GM19193 (cell line): ENCODE data around the gene CYP2C18.

Source experiments
- POLR2A ChIP-seq: IDR thresholded peaks from 4 replicates; pipeline ENCODE4 v1.6.1; 2011; ENCODE audit not compliant: insufficient read depth, insufficient read length; ENCODE audit errors: extremely low read depth

Gene CYP2C18

DNA sequence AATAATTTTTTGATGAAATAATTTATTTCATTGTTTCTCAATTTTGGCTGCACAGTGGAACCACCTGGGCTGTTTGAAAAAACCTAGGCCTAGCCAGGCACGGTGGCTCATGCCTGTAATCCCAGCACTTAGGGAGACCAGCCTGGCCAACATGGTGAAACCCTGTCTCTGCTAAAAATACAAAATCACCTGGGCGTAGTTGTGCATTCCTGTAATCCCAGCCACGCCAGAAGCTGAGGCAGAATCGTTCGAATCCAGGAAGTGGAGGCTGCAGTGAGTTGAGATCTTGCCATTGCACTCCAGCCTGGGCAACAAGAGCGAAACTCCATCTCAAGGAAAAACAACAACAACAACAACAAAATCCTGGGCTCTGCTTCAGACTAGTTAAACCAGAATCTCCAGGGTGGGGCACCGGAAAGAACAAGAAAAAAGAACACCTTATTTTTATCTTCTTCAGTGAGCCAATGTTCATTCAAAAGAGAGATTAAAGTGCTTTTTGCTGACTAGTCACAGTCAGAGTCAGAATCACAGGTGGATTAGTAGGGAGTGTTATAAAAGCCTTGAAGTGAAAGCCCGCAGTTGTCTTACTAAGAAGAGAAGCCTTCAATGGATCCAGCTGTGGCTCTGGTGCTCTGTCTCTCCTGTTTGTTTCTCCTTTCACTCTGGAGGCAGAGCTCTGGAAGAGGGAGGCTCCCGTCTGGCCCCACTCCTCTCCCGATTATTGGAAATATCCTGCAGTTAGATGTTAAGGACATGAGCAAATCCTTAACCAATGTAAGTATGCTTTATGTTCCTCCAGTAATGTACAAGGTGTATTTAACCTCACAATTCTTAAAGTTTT lies at the start of gene CYP2C18:
Gene CYP2C18, plus strand, starts transcription at position 516 of the 841 bp plus-strand sequence. Its CDS starts 91 bp downstream, at position 607.
- TF ChIP-seq POLR2A: no peak

- no peak for TF ChIP-seq POLR2A
Observed at GRCh38 chr10:94639902-94640301, 43.6 kb upstream of the CYP2C18 start.

DNA sequence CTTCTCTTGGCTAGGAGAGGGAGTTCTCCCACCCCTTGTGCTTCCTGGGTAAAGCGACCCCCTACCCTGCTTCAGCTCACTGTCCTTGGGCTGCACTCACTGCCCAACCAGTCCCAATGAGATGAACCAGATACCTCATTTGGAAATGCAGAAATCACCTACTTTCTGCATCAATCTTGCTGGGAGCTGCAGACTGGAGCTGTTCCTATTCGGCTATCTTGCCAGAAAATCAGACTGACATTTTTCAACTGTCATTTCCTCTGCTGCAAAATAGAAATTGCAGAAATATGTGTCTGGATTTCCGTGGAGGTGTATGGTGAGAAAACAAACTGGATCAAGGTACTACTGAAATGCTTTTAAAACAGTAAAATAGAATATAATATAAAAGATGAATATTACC lies 43.0 kb upstream of the CYP2C18 start:
- TF ChIP-seq POLR2A: no peak

GRCh38 chr10:94641480-94641879 lies 42.0 kb upstream of the CYP2C18 start:
- TF ChIP-seq POLR2A: no peak

DNA sequence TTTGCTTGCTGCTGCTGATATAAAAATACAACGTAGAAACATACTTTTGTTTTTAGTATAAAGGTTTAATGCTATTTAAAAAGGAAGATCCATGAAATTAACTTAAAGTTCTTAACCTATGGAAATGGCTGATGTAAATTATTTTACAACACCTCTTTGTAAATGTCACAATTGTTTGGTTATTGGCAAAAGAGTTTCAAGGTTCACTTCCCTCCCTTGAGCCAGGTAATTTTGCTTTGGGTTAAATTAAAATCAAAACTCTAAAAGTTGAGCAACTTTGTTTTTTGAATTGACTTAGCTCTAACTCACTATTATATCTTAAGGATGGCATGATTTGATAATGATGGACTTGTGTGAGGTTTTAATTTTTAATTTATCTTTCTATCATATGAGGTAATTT lies 39.2 kb upstream of the CYP2C18 start:
- TF ChIP-seq POLR2A: no peak

DNA sequence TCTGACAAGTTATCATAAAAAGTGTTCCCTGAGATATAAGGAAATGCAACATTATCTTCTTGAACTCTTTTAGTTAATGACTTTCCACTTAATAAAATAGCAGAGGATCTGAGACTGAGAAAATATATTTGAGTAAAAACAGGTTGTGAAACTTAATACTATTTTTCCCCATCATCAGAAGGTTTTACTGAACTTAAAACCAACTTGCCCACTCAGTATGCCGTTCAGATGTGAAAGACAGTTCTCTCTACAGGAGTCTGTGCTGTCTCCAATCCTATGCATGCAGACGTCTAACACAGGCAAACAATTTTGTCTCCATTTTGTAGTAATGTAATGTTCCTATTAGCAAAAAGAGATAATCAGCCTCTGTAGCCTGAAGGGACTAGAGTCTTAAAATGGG lies 38.2 kb upstream of the CYP2C18 start:
- TF ChIP-seq POLR2A: no peak

- no peak for TF ChIP-seq POLR2A
Observed at GRCh38 chr10:94666391-94667102, 17.0 kb upstream of the CYP2C18 start.

- no peak for TF ChIP-seq POLR2A
Observed at GRCh38 chr10:94673614-94674321, 9.8 kb upstream of the CYP2C18 start.

DNA sequence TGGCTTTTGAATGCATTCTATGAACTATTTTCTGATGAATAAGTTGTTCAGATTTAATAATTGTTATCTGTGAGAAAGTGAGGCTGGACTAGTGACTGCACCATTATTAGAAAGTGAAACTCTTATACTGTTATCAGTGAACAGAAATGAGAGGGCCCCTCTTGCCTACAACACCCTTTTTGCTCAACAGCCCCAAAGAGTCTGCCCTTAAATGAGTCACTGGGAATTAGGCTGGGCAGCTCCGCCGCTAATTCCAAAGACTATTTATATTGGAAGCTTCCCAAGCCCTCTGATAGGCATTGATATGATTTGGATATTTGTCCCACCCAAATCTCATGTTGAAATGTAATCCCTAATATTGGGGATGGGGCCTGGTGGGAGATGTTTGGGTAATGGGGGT lies 7.0 kb upstream of the CYP2C18 start:
- TF ChIP-seq POLR2A: no peak

GRCh38 chr10:94677691-94678090 lies 5.8 kb upstream of the CYP2C18 start:
- no peak for TF ChIP-seq POLR2A

DNA sequence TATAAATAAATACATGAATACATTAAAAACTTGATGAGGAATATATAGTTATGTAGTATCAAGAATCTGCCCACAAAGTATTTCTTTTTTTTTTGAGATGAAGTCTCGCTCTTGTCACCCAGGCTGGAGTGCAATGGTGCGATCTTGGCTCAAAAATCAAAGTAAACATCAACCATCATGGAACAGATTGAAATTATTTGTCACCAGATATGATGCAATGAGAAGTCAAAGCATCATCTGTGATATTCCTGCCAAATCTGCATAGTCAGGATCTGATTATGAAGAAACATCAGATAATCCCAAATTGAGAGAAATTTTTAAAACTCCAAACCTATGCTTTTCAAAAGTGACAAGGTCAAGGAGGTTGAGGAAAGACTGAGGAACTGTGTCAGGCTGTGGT lies 5.1 kb upstream of the CYP2C18 start:
- no peak for TF ChIP-seq POLR2A

DNA sequence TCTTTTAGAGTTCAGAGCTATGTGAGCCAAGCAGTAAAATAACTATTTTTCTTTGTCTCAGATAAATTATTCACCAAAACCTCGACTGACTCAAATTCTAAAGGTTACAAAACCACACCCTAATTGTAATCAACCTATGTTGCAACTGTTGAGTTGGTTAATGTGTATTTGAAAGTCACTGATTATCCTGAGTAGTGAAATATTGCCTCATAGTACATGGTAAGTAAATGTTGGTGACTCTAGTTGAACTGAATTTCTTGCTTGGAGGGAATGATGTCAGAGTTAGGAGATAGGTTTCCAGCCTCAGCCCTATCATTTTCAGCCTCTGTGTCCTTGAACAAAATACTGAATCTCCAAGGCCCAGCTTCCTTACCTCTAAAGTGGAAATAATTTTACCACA lies 3.0 kb upstream of the CYP2C18 start:
- TF ChIP-seq POLR2A: no peak

- no peak for TF ChIP-seq POLR2A
Observed at GRCh38 chr10:94687625-94688248, 4.2 kb downstream of the CYP2C18 start.

DNA sequence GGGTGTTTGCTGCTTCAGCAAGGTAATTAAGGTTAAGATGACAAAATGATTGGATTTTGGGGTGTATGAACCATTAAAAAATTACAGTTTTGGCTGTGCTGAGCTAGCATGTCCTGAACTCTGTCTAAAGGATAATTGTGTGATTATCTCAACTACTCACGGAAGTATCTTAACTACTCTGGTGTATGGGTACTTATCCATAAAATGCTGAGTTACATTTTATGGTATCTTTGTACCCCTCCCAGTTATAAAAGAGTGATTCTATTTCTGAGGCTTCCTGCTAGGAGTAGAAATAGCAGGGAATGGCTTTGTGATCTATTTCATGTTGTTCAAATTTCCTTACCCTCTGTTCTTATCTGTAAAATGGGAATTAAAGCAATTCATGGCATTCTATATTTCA lies 22.6 kb downstream of the CYP2C18 start:
- TF ChIP-seq POLR2A: no peak

- no peak for TF ChIP-seq POLR2A
Observed at GRCh38 chr10:94710578-94710977, 27.0 kb downstream of the CYP2C18 start.
